IMR-90 (cell line): ENCODE data around the gene KATNB1. TPM values are rescaled to one million over a fixed set of nuclear protein-coding genes. Genes with fewer than 3 reads are reported as not detected.

ENCODE experiments used
- ATAC-seq: fragments of 200-7000 bp; cut with Tn5 transposase; 2 replicates; pipeline ENCODE4 v1.9.1; 2020; ENCODE audit warnings: low read depth, mild to moderate bottlenecking, moderate library complexity
- BruUV-seq: library from RNA; stranded (reverse); fragments of 400-500 nt; replicated peaks from 2 replicates; lab custom pipeline; 2021; lab: Mats Ljungman, UMichigan
- CTCF ChIA-PET: fragments of 300-600 bp; formaldehyde crosslinking; extraction: SDS; loops from one replicate; lab custom pipeline; 2021; ENCODE audit warnings: antibody characterized with exemption; lab: Yijun Ruan, JAX
- POLR2A ChIA-PET: fragments of 300-600 bp; sonication (Branson Sonifier 250); formaldehyde crosslinking; loops from one replicate; lab custom pipeline; 2022; ENCODE audit warnings: antibody characterized with exemption; ENCODE audit not compliant: unreplicated experiment; lab: Charles Lee
- DNase-seq: peaks from one replicate; pipeline ENCODE4 v3.0.0; 2013
- H2AFZ ChIP-seq: replicated peaks from 2 replicates; pipeline ENCODE3; 2013; ENCODE audit warnings: low read length, mild to moderate bottlenecking; ENCODE audit not compliant: poor library complexity
- H2AK5ac ChIP-seq: 2 replicates; pipeline ENCODE4 v1.6.1; 2013; ENCODE audit warnings: low read depth, low read length, inconsistent platforms
- H2AK9ac ChIP-seq: replicated peaks from 2 replicates; pipeline ENCODE3; 2013; ENCODE audit warnings: mild to moderate bottlenecking, low read depth, low read length, moderate library complexity; ENCODE audit not compliant: poor library complexity
- H2BK120ac ChIP-seq: 2 replicates; pipeline ENCODE4 v1.6.1; 2013; ENCODE audit warnings: low read depth, low read length, inconsistent platforms
- H2BK15ac ChIP-seq: 3 replicates; pipeline ENCODE4 v1.6.1; 2013; ENCODE audit warnings: low read depth, low read length, inconsistent platforms
- H2BK20ac ChIP-seq: 2 replicates; pipeline ENCODE4 v1.6.1; 2013; ENCODE audit warnings: low read depth, mild to moderate bottlenecking, inconsistent platforms, low read length, moderate library complexity
- H2BK5ac ChIP-seq: 2 replicates; pipeline ENCODE4 v1.6.1; 2013; ENCODE audit warnings: mild to moderate bottlenecking, low read depth, low read length, inconsistent platforms; ENCODE audit not compliant: poor library complexity, severe bottlenecking
- H3K14ac ChIP-seq: replicated peaks from 2 replicates; pipeline ENCODE4 v1.6.1; 2013; ENCODE audit warnings: low read depth, low read length, inconsistent platforms
- H3K18ac ChIP-seq: 2 replicates; pipeline ENCODE4 v1.6.1; 2013; ENCODE audit warnings: low read depth, low read length, control low read depth
- H3K23ac ChIP-seq: 2 replicates; pipeline ENCODE4 v1.6.1; 2013; ENCODE audit warnings: low read depth, low read length, inconsistent platforms
- H3K27ac ChIP-seq: 2 replicates; pipeline ENCODE4 v1.5.1; 2013; ENCODE audit warnings: mild to moderate bottlenecking, control low read depth, low read length; ENCODE audit not compliant: insufficient read depth
- H3K27me3 ChIP-seq: 2 replicates; pipeline ENCODE4 v1.6.1; 2013; ENCODE audit warnings: low read length; ENCODE audit not compliant: control insufficient read depth, insufficient read depth
- H3K36me3 ChIP-seq: 2 replicates; pipeline ENCODE4 v1.6.1; 2013; ENCODE audit warnings: low read length, mixed read lengths; ENCODE audit not compliant: control insufficient read depth, insufficient read depth
- H3K4ac ChIP-seq: 2 replicates; pipeline ENCODE4 v1.6.1; 2013; ENCODE audit warnings: low read depth, low read length, inconsistent platforms
- H3K4me1 ChIP-seq: 2 replicates; pipeline ENCODE4 v1.6.1; 2013; ENCODE audit warnings: low read length, mixed read lengths; ENCODE audit not compliant: control insufficient read depth, insufficient read depth
- H3K4me2 ChIP-seq: 2 replicates; pipeline ENCODE4 v1.6.1; 2013; ENCODE audit warnings: low read depth, mild to moderate bottlenecking, control low read depth, low read length, moderate library complexity
- H3K4me3 ChIP-seq: 2 replicates; pipeline ENCODE4 v1.5.1; 2013; ENCODE audit warnings: low read depth, mild to moderate bottlenecking, control low read depth, low read length, moderate library complexity; ENCODE audit not compliant: insufficient read depth
- H3K56ac ChIP-seq: 2 replicates; pipeline ENCODE4 v1.6.1; 2013; ENCODE audit warnings: low read length, inconsistent platforms; ENCODE audit not compliant: insufficient read depth; ENCODE audit errors: extremely low read depth
- H3K79me1 ChIP-seq, 2 experiments: 2 replicates each; pipeline ENCODE4 v1.6.1; 2013; ENCODE audit warnings: low read length in 2 of 2, inconsistent platforms in 1 of 2, low read depth in 1 of 2
- H3K9ac ChIP-seq: 2 replicates; pipeline ENCODE4 v1.6.1; 2013; ENCODE audit warnings: low read depth, low read length, control low read depth
- H3K9me1 ChIP-seq: 2 replicates; pipeline ENCODE4 v1.6.1; 2013; ENCODE audit warnings: low read length, inconsistent platforms; ENCODE audit not compliant: insufficient read depth
- H3K9me3 ChIP-seq: 2 replicates; pipeline ENCODE4 v1.6.1; 2013; ENCODE audit warnings: low read length; ENCODE audit not compliant: control insufficient read depth, insufficient read depth
- H4K20me1 ChIP-seq: 2 replicates; pipeline ENCODE4 v1.6.1; 2013; ENCODE audit warnings: low read length, inconsistent platforms; ENCODE audit not compliant: insufficient read depth
- H4K5ac ChIP-seq: 2 replicates; pipeline ENCODE4 v1.6.1; 2013; ENCODE audit warnings: mild to moderate bottlenecking, low read depth, low read length, control low read depth
- H4K8ac ChIP-seq, 2 experiments: 2 replicates each; pipeline ENCODE4 v1.6.1; 2013; ENCODE audit warnings: low read depth in 2 of 2, low read length in 2 of 2, control low read depth in 1 of 2, inconsistent platforms in 1 of 2
- H4K91ac ChIP-seq: 2 replicates; pipeline ENCODE4 v1.6.1; 2013; ENCODE audit warnings: low read depth, low read length, inconsistent platforms; ENCODE audit not compliant: insufficient read depth
- CTCF ChIP-seq: conservative IDR thresholded peaks from 2 replicates; pipeline ENCODE4 v1.5.1; 2012; ENCODE audit warnings: mild to moderate bottlenecking, low read depth, low read length, improper control_type of control experiment
- RCOR1 ChIP-seq: IDR thresholded peaks from 2 replicates; pipeline ENCODE4 v1.6.1; 2012; ENCODE audit warnings: mild to moderate bottlenecking, low read length, improper control_type of control experiment; ENCODE audit not compliant: insufficient replicate concordance
- WGBS, 2 experiments: methylation state at CpG; one replicate each; pipeline versions ENCODE4 v1.1.5 to v1.1.7; 2013; ENCODE audit warnings: missing lambda C conversion rate in 2 of 2; ENCODE audit not compliant: insufficient read length in 1 of 2; ENCODE audit errors: extremely low coverage in 2 of 2; 5-methylcytosine and 5-hydroxymethylcytosine counted together
- dilution Hi-C: fragments of 300-500 bp; cut with HindIII; formaldehyde crosslinking; loops from one replicate; pipeline ENCODE4 v1.14.3; 2018; ENCODE audit warnings: low sequenced_read_pairs; ENCODE audit not compliant: unreplicated experiment
- in situ Hi-C: fragments of 300-500 bp; cut with MboI; formaldehyde crosslinking; loops from 3 replicates; pipeline ENCODE4 v1.14.3; 2019; ENCODE audit warnings: low sequenced_read_pairs, inconsistent platforms, mixed read lengths
- intact Hi-C: fragments of 100-400 bp; cut with micrococcal nuclease; formaldehyde crosslinking; loops from 2 replicates; pipeline ENCODE4 v1.10.0; 2022
- polyA plus RNA-seq, 3 experiments: library from polyadenylated mRNA; depleted of rRNA; stranded (reverse); fragments of >200 nt; gene quantifications; 2 replicates each; pipeline ENCODE4 v1.2.3, GENCODE V29; 2012; ENCODE audit warnings: low replicate concordance in 1 of 3
- total RNA-seq: library from RNA; depleted of rRNA; stranded (reverse); fragments of >200 nt; gene quantifications from 2 replicates; pipeline ENCODE4 v1.2.3, GENCODE V29; 2012

The KATNB1 gene
- total and polyA plus RNA-seq, 2 of the 4 experiments (the other 2 are of a cell fraction), result 10.9 to 23.5 TPM

- no peak overlapping the region for H2AK5ac ChIP-seq
- WGBS, 2 experiments, result 88% methylated on average over 15 of the region's 26 CpGs; no CpG with 5 or more reads in 1 of the 2 experiments
- no TSS peak for BruUV-seq
Measured at GRCh38 chr16:57751539-57752202, 16.1 kb downstream of the KATNB1 start.

More at GRCh38 chr16:57751539-57752202, 16.1 kb downstream of the KATNB1 start:
- no peaks in the 10 kb centered on the region for H3K9me1 ChIP-seq
- H3K36me3 ChIP-seq, result peaks cover 30% of the 10 kb centered on the region
- ATAC-seq, result no peak
- H2BK5ac ChIP-seq, result no peak overlapping the region
- no peaks in the 10 kb centered on the region for H4K20me1 ChIP-seq
- H4K5ac ChIP-seq, result no peak overlapping the region
- intact Hi-C loops, result no loop called here
- no peak overlapping the region; the same call in 1 of the 2 replicates for H3K14ac ChIP-seq
- no peak overlapping the region for H3K23ac ChIP-seq
- no peak overlapping the region for H3K18ac ChIP-seq
- ChIA-PET POLR2A (no interaction called here), CTCF (no interaction called here)
- H3K79me1 ChIP-seq, result no peaks in the 10 kb centered on the region
- no peaks in the 10 kb centered on the region for H3K4me1 ChIP-seq
- no peak overlapping the region for H3K56ac ChIP-seq
- TF ChIP-seq RCOR1 (no peak), CTCF (no peak)
- H3K9me3 ChIP-seq, result no peaks in the 10 kb centered on the region
- H2BK120ac ChIP-seq, result no peak overlapping the region
- no peak overlapping the region for H3K4me3 ChIP-seq
- no peak overlapping the region for H3K4ac ChIP-seq
- in situ Hi-C loops, result loop anchor here (10.0 kb wide), 2 partner anchors 113 to 253 kb away; partner anchors contain the start of genes USB1 and ZNF319
- DNase-seq, result no peak
- H2AFZ ChIP-seq, result no peak overlapping the region
- no peak overlapping the region for H3K4me2 ChIP-seq
- H3K9ac ChIP-seq, result no peak overlapping the region
- H2BK15ac ChIP-seq, result no peak overlapping the region
- H2BK20ac ChIP-seq, result no peak overlapping the region
- no peak overlapping the region for H3K27ac ChIP-seq
- dilution Hi-C loops, result no loop called here
- peak overlapping the region; percentile 49 for H2AK9ac ChIP-seq
- H4K91ac ChIP-seq, result no peak overlapping the region
- no peaks in the 10 kb centered on the region for H3K27me3 ChIP-seq
- H4K8ac ChIP-seq, result no peak overlapping the region
